Measurements from ENCODE around the gene SENP1.
"Not testable (repeated sequence)": the region's sequence is repeated elsewhere in the genome, so short reads cannot be mapped to it uniquely, and the experiment has no call there.

The SENP1 gene

DNA sequence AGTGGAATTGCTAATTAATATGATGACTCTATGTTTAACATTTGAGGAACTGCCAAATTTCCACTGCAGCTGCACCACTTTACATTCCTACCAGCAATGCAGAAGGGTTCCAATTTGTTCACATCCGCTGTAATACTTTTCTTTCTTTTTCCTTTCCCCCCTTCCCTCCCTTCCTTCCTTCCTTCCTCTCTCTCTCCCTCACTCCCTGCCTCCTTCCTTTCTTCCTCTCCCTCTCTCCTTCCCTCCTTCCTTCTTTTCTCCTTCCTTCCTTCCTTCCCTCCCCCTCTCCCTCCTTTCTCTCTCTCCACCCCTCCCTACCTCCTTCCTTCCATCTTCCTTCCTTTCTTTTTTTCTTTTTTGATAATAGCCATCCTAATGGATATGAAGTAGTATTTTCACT lies 10.1 kb upstream of the SENP1 start:
- no peak overlapping the region for H3K4me3 ChIP-seq (ENCODE audit: low read depth, low read length)
- DNase-seq (ENCODE audit: low read depth) = no peak

DNA sequence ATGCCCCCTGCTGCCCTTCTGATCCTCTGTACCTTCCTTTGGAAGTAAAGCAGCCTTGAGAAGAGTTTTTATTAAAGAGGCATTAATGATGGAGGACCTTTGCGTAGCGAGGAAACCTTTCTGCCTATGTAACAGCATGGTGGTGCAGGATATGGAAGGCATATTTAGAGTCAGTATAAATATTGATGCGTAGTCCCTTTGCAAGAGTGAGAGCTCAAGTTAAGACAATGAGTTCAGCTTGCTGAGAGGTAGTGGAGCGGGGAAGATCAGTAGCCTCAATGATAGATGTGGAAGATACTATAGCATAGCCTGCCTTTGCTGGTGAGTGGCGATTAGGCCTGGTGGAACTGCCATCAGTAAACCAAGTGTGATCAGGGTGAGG lies 5.4 kb upstream of the SENP1 start:
- not testable (repeated sequence) for H3K4me3 ChIP-seq (ENCODE audit: low read depth, low read length); DNase-seq (ENCODE audit: low read depth)

More for the DNA sequence above, 10.1 kb upstream of the SENP1 start:
- TF ChIP-seq, protein P1, sequence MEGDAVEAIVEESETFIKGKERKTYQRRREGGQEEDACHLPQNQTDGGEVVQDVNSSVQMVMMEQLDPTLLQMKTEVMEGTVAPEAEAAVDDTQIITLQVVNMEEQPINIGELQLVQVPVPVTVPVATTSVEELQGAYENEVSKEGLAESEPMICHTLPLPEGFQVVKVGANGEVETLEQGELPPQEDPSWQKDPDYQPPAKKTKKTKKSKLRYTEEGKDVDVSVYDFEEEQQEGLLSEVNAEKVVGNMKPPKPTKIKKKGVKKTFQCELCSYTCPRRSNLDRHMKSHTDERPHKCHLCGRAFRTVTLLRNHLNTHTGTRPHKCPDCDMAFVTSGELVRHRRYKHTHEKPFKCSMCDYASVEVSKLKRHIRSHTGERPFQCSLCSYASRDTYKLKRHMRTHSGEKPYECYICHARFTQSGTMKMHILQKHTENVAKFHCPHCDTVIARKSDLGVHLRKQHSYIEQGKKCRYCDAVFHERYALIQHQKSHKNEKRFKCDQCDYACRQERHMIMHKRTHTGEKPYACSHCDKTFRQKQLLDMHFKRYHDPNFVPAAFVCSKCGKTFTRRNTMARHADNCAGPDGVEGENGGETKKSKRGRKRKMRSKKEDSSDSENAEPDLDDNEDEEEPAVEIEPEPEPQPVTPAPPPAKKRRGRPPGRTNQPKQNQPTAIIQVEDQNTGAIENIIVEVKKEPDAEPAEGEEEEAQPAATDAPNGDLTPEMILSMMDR (IDR thresholded peaks at IDR 0.05; ENCODE audit: low read depth, low read length, missing control alignments) = no peak

DNA sequence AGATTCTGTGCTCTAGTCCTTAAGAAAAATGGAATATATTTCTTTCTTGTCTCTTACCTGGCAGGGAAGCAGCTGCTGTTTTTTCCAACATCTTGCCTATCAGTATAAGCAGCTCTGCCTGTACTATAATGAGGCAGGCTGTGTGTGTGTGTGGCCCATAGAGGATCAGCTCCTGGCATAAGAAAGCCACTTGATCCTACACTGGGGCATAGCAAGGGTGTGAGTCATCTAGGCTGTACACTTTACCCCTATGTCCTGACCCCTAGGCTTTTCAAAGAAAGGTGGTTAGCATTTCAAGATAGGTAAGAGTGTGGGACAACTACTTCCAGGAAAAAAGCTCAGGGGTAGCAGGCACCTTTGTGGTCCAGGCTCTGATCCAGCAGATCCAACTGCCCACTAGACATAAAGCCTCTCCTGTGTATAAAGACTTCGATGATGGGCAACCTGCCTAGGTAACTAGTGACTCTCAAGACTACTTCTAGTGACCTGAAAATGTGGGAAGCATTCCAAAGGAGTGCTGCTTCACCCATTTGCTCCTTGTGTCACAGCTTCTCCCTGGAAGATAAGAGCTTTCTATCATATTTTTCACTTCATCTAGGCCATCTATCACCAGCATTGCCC lies 4.9 kb upstream of the SENP1 start:
- TF ChIP-seq, protein P1 (IDR thresholded peaks at IDR 0.05; ENCODE audit: low read depth, low read length, missing control alignments) = no peak
- no peak for DNase-seq (ENCODE audit: low read depth)

DNA sequence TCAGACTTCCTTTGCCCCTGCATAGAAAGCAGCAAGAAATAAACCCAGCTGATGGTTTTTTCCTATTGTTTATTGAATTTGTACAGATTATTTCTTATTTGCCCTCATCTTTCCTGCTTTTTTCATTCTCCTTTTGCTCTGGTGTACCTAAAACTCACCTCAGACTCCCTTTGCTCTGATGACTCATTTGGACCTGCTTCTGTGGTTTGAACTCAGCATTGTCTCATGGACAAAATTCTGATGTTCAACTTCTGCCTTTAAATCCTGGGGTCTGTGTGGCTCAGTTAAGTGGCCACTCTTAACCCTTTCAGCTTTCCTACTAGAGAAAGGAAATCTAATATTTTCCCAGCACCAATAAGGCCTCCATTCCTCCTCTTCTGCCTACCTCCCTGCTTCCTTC lies 3.5 kb upstream of the SENP1 start:
- H3K4me3 ChIP-seq (ENCODE audit: low read depth, low read length) = no peak overlapping the region
- TF ChIP-seq, protein P1 (IDR thresholded peaks at IDR 0.05; ENCODE audit: low read depth, low read length, missing control alignments) = no peak
- no peak for DNase-seq (ENCODE audit: low read depth)

More for the DNA sequence above, 4.9 kb upstream of the SENP1 start:
- H3K4me3 ChIP-seq (ENCODE audit: low read depth, low read length) = no peak overlapping the region

DNA sequence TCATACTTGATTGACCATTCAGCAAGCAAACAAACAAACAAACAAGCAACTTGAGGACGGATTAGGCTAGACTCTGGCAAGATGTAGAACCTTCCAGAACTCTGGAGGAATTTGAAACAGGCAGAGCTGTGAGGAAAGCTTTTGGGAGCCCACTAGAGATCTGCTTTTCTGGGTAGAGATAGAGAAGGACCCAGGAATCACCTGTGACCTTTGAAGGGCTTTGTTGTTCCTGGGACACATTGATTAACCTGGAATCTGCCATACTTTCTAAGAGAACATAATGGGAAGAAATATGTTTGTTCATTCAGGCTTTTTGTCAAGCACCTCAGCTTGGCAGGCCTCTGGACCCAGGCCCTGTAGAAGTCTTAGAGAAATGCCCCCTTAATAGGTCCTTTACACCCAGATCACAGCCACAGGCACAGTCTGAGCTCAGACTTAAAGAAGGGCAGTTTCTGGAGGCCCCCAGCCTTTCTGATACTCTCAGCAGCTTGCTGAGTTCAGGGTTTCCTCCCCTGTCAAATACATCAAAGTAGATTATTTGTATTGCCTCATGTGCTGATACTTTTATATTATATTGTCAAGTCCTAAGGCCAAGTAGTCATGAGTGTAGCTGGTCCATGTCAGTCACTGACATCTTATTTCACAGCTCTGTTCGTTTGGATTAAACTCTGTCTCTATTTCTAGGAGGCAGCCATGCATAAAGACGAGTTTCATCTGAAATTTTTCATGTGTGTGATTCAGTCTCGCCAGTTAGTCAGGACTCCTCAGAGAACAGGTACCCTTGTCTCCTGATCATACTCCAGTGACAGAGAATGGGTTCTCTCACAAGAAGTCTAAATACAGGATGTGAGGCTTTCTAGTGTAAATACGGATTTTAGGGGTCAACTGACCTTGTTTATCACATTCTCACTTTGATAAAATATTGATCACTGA lies 1.1 kb upstream of the SENP1 start:
- DNase-seq (ENCODE audit: low read depth) = no peak
- TF ChIP-seq, protein P1 (IDR thresholded peaks at IDR 0.05; ENCODE audit: low read depth, low read length, missing control alignments) = no peak

DNA sequence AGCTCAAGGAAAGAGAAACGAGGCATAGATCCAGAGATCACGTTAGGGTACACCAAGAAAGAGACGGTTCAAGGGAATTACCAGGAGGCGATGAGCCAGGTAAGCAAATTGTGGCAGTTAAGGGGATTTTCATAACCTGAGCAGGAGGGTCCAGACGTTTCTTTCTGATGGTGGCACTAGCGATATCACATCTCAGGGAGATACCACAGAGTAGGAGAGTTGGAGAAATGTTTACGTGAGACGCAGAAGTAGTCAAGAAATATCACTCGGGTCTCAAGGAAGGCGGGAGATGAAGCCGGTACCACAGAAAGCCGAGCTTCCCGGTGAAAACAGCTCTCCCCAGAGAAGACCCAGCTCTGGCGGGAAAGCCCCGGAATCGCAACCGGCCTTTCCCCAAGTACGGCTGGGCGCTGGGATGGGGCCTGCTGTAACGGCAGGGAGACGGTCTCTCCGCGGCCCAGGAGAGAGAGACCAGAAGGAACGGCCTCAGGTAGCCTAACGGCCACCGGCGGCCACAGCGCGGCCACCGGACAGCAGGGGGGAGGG lies 485 bp downstream of the SENP1 start:
- DNase-seq (ENCODE audit: low read depth) = no peak
- TF ChIP-seq, protein P1 (IDR thresholded peaks at IDR 0.05; ENCODE audit: low read depth, low read length, missing control alignments) = no peak
- peak overlapping the region; percentile 79 for H3K4me3 ChIP-seq (ENCODE audit: low read depth, low read length)

More for the DNA sequence above, 1.1 kb upstream of the SENP1 start:
- H3K4me3 ChIP-seq (ENCODE audit: low read depth, low read length) = peak overlapping the region; percentile 79

DNA sequence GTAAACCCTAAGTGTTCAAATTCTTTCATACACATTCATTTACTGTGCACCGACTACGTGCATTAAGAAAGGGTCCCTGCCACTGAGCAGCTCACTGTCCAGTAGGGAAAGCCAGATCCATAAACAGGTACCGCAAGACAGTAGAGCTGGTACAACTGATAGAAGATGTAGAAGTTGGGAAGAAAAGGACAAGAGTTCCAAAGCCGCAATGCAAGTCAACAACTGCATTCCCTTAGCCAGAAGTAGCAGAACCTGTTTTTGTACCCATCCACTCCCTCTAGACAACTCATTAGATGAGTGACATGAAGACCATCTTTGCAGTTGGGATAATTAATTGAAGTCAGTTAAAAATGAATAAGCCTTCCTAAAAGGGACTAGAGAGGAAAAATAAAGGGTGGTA lies 1.3 kb downstream of the SENP1 start:
- DNase-seq (ENCODE audit: low read depth) = no peak
- TF ChIP-seq, protein P1 (IDR thresholded peaks at IDR 0.05; ENCODE audit: low read depth, low read length, missing control alignments) = no peak
- peak overlapping the region; percentile 79 for H3K4me3 ChIP-seq (ENCODE audit: low read depth, low read length)

All from GM12864 (cell line).